ENCODE data around the gene NOX3.

DNA sequence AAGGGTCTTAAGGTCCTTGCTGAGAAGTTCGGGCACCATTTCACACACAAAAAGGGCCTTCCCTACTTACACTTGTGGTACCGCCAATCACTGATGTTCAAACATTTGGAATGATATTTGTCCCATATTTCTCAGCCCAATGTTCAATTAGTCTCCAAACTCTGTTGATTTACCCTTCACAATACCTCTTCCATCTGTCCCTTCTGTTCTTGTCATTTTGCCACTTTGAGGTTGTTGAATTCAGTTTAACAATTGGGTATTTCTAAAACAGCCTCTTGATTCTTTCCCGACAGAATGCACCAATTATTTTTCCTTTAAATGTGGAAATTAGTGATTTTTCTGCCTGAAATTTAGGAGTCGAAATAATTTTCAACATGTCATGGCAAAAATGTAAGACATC is 46.2 kb downstream of the NOX3 start:
- TF ChIP-seq EZH2 (IDR thresholded peaks at IDR 0.05; ENCODE audit: borderline replicate concordance, low read length) (no peak), CTCF (conservative IDR thresholded peaks at IDR 0.05 in 1 of 2, IDR thresholded peaks at IDR 0.05 in 1 of 2; ENCODE audit: extremely low read depth in 1 of 2, insufficient read depth in 1 of 2, low read depth in 1 of 2, low read length in 2 of 2) (no peak)
